NCI-H526 (cell line): ENCODE measurements around the gene DEPP1.

Experiments
- DNase-seq, 2 experiments: peaks; one replicate each; lab custom pipeline; 2025; lab: John Stamatoyannopoulos, UW

The DEPP1 gene

DNA sequence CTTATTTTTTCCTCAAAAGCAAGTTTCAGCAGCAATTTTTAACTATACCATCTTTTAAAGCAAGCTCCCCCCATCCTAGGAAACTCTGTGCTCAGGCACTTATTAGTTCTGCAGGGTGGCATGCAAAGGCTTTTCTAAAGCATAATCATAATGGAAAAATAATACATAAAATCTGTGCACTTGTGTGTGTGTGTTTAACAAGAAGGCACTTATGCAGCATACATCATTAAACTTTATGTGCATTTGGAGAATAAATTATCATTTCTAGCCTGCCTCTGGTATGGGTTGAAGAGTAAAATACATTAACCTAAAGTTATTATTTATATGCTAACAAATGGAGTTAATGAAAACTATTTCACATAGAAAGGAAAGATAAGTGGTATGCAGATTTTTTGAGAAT lies 24.6 kb downstream of the DEPP1 start:
- DNase-seq = no peak

DNA sequence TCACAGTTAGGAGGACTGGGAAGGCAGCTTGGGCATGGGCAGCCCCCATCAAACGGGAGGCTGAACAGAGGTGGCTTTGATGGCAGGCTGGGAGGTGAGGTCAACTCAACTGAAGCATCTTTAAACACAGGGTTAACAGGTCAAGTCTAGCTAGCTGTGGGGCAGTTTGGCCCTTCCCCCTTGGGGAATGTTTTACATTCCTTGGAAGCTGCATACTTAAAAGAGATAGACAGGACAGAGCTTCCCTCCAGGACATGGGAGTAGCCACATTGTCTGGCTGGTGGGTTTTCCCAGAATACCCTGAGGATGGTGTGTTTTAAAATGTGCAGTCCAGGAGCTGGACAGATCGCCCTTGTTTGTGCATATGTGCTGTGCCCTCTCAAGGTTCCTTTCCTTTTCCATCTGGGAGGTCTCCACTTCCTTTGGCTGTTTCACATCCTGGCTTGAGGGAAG lies 25.8 kb downstream of the DEPP1 start:
- DNase-seq = no peak

GRCh38 chr10:44951576-44952226 lies 26.9 kb downstream of the DEPP1 start:
- no peak for DNase-seq

- DNase-seq = no peak
Observed at GRCh38 chr10:44950326-44951225, 28.0 kb downstream of the DEPP1 start.

DNA sequence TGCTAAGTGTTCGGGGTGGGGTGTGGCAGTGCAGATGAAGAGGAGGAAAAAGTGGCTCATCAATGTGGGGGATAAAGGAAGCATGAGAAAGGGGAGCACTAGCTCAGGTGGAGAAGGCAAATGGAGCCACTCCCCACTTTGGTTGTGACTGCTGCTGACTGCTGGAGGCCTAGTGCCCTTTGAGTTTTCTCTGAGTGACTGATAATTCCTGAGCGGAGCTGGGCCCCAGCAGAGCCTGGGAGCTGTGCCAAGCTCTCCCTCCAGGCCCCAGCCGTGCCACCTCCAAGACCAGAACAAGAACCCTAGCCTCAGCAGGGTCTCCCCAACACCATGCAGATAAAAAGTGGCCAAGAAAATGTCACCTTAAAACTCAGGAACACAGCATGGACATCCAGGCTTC lies 28.7 kb downstream of the DEPP1 start:
- DNase-seq = no peak

GRCh38 chr10:44949127-44949802 lies 29.3 kb downstream of the DEPP1 start:
- DNase-seq = no peak

DNA sequence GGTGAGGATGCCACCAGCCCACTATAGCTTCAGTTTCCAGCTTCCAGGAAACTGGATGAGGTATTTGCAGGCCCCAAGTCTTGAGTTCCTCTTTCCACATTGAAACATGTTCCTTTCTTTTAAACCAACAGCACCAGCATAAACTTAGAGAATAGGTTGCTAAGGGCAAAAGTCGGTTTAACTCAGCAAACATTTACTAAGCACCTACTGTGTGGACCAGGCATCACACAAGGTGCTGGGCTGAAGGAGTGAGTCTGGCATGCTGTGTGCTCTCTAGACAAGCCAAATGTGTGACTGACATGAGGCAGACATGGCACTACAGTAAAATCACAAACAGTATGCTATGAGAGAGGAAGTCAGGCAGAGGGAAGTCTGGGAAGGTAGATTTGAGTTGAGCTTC lies 30.0 kb downstream of the DEPP1 start:
- DNase-seq = no peak

DNA sequence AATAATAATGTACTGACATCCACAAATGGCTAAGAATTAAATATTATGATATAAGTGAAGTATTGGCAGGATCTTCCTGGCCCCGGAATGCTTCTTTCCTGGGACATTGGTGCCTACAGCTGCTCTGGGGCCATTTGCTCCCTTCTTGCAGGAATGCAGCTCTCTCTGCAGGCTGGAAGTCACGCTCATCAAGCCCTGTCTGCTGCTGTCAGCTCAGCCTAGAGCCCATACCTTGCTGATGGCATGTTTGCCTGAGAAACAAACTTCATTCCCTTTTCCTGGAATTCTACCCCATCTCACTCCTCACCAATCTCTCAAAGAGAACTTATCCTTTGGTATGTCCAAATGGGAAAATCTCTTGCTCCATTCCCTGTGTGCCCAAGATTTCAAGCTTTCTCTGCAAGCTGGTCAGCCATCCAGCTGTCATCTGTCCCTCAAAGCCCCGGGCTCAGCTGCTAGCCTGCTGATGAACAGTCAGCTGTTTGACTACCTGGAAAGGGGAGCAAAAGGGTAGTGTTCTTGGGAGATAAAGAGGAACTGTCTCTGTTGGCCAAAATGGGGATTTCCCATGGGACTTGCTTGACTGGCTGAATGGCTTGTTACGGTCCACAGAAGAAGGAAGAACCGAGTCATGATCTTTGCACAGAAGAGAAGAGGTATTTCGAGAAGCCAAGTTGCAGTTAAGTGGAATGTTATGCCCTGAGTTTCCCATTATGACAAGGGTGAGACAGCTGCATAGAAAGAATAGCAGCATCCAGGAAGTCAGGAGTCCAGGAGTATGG lies 31.0 kb downstream of the DEPP1 start:
- DNase-seq = no peak

- no peak for DNase-seq
Observed at GRCh38 chr10:44946205-44946604, 32.4 kb downstream of the DEPP1 start.

- no peak for DNase-seq
Observed at GRCh38 chr10:44944354-44944753, 34.3 kb downstream of the DEPP1 start.

DNA sequence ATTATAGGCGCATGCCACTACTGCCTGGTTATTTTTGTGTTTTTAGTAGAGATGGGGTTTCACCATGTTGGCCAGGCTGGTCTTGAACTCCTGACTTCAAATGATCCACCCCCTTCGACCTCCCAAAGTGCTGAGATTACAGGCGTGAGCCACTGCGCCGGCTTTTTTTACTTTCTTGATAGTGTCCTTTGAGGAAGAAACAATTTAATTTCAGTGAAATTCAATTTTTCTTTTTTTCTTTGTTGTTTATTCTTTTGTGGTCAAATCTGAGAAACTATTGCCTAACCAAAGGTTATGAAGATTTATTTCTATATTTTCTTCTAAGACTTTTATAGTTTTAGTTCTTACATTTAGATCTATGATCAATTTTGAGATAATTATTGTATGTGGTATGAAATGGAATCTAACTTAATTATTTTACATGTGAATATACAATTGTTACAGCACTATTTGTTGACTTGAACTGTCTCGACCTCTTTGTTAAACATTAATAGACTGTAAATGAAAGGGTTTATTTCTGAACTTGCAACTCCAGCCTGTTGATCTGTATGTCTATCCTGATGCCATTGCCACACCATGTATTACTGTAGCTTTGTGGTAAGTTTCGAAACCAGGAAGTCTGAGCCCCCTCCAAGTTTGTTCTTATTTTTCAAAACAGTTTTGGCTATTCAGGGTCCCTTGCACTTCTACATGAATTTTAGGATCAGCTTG lies 38.8 kb downstream of the DEPP1 start:
- DNase-seq = no peak

DNA sequence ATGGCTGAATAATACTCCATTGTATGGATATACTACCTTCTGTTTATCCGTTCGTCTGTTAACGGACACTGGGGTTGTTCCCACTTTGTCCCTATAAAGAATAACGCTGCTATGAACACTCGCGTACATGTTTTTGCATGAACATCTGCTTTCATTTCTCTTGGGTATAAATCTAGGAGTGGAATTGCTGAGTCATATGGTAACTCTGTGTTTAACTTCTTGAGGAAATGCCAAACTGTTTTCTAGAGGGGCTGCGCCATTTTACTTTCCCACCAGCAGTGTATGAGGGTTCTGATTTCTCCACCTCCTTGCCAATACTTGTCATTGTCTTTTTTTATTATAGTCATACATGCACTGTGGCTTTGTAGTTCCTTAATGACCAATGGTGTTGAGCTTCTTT lies 39.7 kb downstream of the DEPP1 start:
- no peak for DNase-seq

DNA sequence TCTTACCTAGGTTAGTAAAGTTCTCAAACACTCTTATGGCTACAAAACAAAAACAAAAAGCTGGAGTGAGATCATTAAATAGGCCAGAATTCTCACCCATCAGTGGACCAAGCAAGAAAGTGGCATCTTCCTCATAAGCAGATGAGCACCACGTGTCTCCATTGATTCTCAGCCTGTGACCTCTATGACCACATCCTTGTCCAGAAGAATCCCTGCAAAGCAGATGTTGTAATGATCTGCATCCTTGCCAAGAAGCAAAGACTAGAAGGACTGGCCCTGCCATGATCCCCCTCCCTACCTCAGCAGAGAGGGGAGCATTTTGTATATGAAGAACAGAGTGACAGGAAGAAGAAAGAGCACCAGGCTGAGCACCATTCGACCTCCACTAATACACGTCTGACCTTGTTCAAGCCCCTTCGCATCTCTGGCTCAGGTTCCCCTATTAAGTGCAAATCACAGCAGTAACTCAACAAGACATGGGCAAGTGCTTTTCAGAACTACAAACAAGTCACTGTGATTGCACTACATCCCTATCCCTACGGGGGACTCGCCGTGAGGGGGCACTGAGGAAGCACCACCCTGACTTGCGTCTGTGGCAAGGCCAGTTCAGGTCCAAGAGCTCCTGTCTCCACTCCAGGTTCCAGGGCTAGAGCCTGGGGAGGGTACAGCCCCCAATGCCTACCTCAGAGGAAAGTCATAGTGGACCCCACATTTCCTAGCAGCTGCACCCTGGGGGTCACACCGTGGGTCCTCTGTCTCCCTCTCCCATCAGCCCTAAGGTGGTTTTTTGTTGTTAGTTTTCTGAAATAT lies 41.2 kb downstream of the DEPP1 start:
- DNase-seq = no peak

DNA sequence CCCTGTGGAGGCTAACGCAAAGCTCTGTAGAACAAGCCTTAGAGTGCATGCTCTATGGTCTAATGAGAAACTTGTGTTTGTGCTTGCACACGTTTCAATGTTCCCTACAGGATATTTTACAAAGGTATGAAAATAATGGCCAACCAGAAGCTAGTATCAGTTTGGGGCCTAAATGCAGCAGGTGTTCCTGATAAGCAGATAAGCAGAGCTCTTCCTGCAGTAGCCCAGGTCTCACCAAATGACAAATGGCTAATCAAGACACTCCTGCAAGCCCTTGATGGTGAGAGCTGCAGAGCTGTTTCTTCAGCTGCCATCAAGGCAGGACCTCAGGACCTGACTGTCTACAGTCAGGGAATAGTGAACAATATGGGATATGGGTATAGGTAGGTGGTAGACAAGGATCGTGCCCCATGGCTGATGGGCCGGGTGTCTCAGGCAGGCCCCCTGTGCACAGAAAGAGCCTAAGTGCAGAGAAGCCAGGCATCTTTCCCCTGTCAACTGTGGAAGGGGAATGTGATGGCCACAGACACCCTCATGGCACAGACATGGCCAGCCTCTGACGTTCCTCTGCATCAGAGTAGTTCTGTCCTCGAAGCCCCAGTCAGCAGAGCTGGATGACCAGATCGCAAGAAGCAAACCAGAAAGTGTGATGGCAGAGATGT lies 42.2 kb downstream of the DEPP1 start:
- DNase-seq = no peak

DNA sequence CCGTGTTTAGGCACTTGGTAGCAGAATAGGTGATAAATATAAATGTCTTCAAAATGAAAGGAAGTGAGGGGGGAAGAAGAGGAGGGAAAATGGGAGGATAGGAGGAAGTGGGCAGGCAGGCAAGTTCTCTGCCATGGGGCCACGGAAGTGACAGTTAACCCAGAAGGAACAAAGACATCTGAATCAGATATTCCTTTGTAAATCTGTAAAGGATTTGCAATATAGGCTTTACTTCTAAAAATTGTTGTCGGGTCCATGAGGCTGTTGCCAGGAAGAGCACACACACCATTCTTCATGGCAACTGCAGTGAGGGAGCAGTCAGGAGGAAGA lies 42.7 kb downstream of the DEPP1 start:
- no peak for DNase-seq

DNA sequence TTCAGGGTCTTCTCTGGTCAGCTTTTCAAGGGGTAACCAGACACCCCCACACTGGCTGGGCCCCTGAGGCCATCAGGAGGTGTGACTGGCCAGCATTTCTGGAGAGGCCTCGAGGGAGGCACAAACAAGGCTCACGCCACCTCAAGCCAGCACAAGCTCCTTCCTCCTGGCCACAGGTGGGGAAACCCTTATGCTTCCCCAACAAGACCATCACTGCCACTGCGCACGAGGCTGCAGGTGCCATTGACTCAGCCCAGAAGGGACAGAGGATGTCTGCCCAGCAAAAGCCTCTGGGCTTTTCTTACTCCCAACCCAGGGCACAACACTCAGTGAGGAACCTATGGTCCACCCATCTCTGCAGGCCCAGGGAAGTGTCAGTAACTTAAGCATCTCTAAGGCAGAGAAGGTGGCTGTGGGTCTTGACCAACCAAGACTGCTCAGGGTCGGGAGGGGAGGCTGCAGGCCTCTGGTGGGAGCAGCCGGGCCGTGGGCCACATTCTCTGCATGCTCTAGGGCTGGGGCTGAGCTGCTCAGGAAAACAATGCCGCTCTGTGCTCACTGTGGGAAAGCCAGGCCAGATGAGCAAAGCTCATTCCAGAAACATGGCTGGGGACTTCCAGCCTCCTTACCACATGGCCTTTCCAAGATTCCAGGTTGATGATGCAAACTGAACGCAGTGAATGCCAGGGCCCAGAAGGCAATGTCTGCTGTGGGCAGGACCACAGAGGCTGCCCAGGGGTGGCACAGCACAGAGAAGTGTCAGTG lies 43.2 kb downstream of the DEPP1 start:
- DNase-seq = no peak

- no peak for DNase-seq
Observed at GRCh38 chr10:44934416-44935200, 44.0 kb downstream of the DEPP1 start.

DNA sequence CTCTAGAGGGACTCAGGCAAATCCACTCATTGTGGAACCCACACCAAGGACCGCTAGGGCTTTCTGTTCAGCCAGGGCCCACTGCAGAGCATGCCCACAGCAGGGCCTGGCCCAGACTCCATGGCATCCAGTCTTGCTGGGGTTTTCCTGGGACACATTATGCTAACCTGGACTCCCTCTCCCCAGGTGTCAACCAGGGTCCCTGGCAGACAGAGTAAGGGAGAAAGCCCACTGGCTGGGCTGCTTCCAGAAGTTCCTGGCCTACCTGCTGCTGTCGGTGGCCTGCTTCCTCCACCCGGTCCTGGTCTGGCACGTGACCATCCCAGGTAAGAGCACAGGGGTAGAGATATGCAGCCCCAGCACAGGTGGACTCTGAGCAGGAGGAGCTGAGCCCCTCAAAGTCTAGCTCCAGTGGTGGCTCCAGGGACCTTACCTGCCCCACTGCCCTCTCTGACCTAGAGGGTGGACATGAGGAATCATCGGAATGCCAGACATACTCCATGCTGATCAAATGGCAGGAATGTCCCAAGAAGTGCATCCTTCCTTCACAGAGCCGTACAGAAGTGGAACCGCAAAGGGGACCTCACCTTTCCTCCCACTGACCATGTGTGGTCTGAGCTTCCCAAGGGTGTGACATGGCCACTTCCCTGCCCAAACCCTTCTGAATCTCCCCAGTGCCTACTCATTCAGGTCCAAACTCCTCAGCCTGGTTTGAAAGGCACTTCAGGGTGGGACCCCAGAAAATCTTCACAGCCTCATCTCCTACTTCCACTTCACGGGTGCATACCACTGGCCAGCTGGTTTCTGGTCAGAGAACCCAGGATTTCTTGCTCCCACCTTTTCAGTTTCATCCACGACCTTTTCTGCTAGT lies 44.9 kb downstream of the DEPP1 start:
- DNase-seq = no peak
